Stimulated activated CD8-positive, alpha-beta memory T cell treated with anti-CD3 and anti-CD28 coated beads, Interleukin-15, amount 100 ng/mL, for 4 hours (primary cell): ENCODE measurements around the gene CENPN.

ENCODE experiments used
- DNase-seq, 2 donors: peaks; one replicate each; pipeline ENCODE4 v3.0.0-alpha.2; 2020; ENCODE audit warnings: low read depth in 2 of 2

The CENPN gene

GRCh38 chr16:81077076-81077940, 70.3 kb downstream of the CENPN start, which contains the start of gene C16orf46:
TSS of gene C16orf46 (minus strand) at chr16:81077238. CDS start at chr16:81063955, 13,283 bp downstream.
- DNase-seq, result peak; percentile 94

GRCh38 chr16:81080233-81080632, 73.2 kb downstream of the CENPN start:
- no peak for DNase-seq

- no peak for DNase-seq
Observed at GRCh38 chr16:81081014-81081413, 74.0 kb downstream of the CENPN start.
